Measurements from ENCODE around the gene GATA2. TPM values are rescaled to one million over a fixed set of nuclear protein-coding genes. Genes with fewer than 3 reads are reported as not detected.

Gene GATA2
- total RNA-seq, 4 donors from 2014 or later, result 2.8 to 11.6 (median 8.1) TPM

DNA sequence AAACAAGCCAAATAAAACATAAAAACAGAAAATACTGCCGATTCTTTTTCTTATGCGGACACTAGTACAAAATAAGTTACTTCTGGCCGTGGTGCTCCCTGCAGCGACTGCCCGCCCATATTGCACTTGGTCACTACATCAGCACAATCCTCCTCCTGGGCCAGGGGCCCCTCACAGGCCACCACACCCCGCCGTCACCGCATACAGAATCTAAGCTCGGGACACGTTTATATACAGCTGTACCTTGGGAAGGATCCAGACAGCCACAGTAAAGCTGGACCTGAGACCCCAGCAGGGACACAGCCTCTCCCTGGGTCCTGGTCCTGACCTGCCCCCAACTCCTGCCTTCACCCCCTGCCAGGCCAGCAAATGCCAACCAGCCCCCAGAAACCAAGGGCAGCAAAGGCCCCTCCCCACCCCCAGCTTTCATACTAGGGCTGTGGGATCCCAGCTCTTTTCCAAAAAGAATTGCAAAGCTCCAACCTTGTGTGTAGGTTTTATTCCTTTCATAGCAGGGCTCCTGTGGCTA lies 13.4 kb downstream of the GATA2 start:
- Histone ChIP-seq H3K4me3 (no peak overlapping the region), H3K9me3 (no peaks in the 10 kb centered on the region), H3K36me3 (no peaks in the 10 kb centered on the region), H3K27me3 (peaks cover 0 to 16% of the 10 kb centered on the region in 2 donors), H3K27ac (no peak overlapping the region), H3K4me1 (no peaks in the 10 kb centered on the region)
- DNase-seq, result no peak
- no peak for TF ChIP-seq POLR2A (IDR thresholded peaks at IDR 0.05)
- TF ChIP-seq, protein P1, sequence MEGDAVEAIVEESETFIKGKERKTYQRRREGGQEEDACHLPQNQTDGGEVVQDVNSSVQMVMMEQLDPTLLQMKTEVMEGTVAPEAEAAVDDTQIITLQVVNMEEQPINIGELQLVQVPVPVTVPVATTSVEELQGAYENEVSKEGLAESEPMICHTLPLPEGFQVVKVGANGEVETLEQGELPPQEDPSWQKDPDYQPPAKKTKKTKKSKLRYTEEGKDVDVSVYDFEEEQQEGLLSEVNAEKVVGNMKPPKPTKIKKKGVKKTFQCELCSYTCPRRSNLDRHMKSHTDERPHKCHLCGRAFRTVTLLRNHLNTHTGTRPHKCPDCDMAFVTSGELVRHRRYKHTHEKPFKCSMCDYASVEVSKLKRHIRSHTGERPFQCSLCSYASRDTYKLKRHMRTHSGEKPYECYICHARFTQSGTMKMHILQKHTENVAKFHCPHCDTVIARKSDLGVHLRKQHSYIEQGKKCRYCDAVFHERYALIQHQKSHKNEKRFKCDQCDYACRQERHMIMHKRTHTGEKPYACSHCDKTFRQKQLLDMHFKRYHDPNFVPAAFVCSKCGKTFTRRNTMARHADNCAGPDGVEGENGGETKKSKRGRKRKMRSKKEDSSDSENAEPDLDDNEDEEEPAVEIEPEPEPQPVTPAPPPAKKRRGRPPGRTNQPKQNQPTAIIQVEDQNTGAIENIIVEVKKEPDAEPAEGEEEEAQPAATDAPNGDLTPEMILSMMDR (IDR thresholded peaks at IDR 0.05), result no peak

DNA sequence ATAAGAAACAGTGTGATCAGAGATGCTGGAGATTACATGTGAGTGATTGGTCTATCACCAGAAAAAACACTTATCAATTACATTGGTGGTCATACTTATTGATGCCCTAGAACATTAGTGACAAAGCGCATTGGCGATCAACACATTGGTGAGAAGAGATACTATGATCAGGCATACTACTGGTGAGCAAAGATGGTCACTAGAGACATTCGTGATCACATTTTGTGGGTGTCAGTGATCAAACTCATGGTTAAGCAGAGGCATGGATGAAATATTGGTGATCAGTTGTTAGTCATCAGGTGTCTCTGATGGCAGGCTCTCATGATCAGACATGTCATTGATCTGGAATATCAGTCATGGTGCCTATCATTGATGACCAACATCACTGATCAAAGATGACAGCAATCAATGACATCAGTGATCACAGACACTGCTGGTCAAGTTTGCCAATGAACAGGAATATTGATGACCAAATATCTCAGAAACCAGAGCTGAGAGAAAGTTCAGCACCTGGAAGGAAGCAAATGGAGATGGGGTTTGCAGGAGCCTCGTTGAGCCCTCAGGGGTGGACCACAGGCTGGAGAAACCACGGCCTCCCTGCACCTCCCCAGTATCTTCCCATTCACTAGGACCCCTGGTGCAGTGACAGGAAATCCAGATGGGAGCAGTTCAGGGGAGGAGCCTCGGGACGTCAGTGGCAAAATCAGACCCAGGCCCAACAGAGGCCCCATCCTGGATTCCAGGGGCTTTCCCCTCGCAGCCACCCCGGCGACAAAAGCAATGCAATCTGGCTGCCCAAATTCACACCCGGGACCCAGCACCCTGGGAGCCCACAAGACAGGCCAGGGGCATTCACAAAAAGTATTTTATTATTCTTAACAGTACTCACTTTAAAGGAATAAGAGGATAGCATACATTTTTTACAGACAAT lies 14.2 kb downstream of the GATA2 start:
- Histone ChIP-seq H3K27me3 (peaks cover 0 to 14% of the 10 kb centered on the region in 2 donors), H3K4me1 (no peaks in the 10 kb centered on the region), H3K9me3 (no peaks in the 10 kb centered on the region), H3K27ac (no peak overlapping the region), H3K4me3 (no peak overlapping the region), H3K36me3 (no peaks in the 10 kb centered on the region)
- DNase-seq, result no peak
- TF ChIP-seq, protein P1 (IDR thresholded peaks at IDR 0.05), result no peak
- no peak for TF ChIP-seq POLR2A (IDR thresholded peaks at IDR 0.05)

- Histone ChIP-seq H3K27me3 (peaks cover 0 to 3% of the 10 kb centered on the region in 2 donors), H3K9me3 (no peaks in the 10 kb centered on the region), H3K36me3 (no peaks in the 10 kb centered on the region), H3K4me1 (no peaks in the 10 kb centered on the region), H3K4me3 (no peak overlapping the region), H3K27ac (no peak overlapping the region)
- no peak for TF ChIP-seq POLR2A (IDR thresholded peaks at IDR 0.05)
- TF ChIP-seq, protein P1 (IDR thresholded peaks at IDR 0.05), result no peak
- no peak for DNase-seq
Measured at GRCh38 chr3:128476659-128477058, 16.3 kb downstream of the GATA2 start.

- H3K27me3 ChIP-seq, result peaks cover 0 to 3% of the 10 kb centered on the region in 2 donors
- no peak overlapping the region for H3K4me3 ChIP-seq
- no peaks in the 10 kb centered on the region for H3K9me3 ChIP-seq
- no peak for TF ChIP-seq POLR2A (IDR thresholded peaks at IDR 0.05)
- TF ChIP-seq, protein P1 (IDR thresholded peaks at IDR 0.05), result no peak
- no peak for DNase-seq
- H3K27ac ChIP-seq, result no peak overlapping the region
- no peaks in the 10 kb centered on the region for H3K4me1 ChIP-seq
- no peaks in the 10 kb centered on the region for H3K36me3 ChIP-seq
Measured at GRCh38 chr3:128475355-128475754, 17.6 kb downstream of the GATA2 start.

GRCh38 chr3:128473737-128474136 lies 19.3 kb downstream of the GATA2 start:
- H3K27ac ChIP-seq, result no peak overlapping the region
- TF ChIP-seq, protein P1 (IDR thresholded peaks at IDR 0.05), result no peak
- TF ChIP-seq POLR2A (IDR thresholded peaks at IDR 0.05), result no peak
- H3K4me3 ChIP-seq, result no peak overlapping the region
- H3K27me3 ChIP-seq, result no peaks in the 10 kb centered on the region
- DNase-seq, result no peak
- no peaks in the 10 kb centered on the region for H3K4me1 ChIP-seq
- no peaks in the 10 kb centered on the region for H3K36me3 ChIP-seq
- H3K9me3 ChIP-seq, result no peaks in the 10 kb centered on the region
